ENCODE data around the gene ST3GAL6. TPM values are rescaled to one million over a fixed set of nuclear protein-coding genes. Genes with fewer than 3 reads are reported as not detected.

Gene ST3GAL6
- total RNA-seq, 1 donor from 2014 or later, result 2.9 TPM

DNA sequence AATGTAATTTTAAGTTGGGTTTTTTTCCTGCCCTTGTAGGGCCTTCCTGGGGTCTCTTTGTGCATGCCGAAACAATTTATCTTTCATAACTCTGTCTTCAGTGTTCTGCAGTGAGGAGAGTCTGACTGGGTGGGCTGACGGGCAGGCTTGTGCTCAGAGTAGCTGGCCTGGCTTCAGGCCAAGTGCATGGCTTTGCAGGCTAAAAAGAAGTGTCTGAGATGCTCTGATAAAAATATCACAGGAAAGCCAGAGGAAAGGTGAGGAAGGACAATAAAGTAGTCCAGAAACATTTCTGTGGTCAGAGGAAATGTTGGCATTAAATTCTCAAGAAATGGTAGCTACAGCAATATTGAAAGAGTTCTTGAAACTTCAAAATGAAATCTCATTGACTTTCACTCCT is 25.5 kb downstream of the ST3GAL6 start:
- FAIRE-seq (no peak), DNase-seq (ENCODE audit: low read depth) (no peak)
- Histone ChIP-seq H3K36me3 (ENCODE audit: control insufficient read depth, insufficient read depth, low read length) (no peaks in the 10 kb centered on the region), H3K27me3 (ENCODE audit: control insufficient read depth, insufficient read depth, low read length) (no peaks in the 10 kb centered on the region), H3K4me3 (ENCODE audit: low read depth, low read length) (no peak overlapping the region)
- TF ChIP-seq, protein P1, sequence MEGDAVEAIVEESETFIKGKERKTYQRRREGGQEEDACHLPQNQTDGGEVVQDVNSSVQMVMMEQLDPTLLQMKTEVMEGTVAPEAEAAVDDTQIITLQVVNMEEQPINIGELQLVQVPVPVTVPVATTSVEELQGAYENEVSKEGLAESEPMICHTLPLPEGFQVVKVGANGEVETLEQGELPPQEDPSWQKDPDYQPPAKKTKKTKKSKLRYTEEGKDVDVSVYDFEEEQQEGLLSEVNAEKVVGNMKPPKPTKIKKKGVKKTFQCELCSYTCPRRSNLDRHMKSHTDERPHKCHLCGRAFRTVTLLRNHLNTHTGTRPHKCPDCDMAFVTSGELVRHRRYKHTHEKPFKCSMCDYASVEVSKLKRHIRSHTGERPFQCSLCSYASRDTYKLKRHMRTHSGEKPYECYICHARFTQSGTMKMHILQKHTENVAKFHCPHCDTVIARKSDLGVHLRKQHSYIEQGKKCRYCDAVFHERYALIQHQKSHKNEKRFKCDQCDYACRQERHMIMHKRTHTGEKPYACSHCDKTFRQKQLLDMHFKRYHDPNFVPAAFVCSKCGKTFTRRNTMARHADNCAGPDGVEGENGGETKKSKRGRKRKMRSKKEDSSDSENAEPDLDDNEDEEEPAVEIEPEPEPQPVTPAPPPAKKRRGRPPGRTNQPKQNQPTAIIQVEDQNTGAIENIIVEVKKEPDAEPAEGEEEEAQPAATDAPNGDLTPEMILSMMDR (IDR thresholded peaks at IDR 0.05; ENCODE audit: insufficient read depth, low read length, severe bottlenecking), result no peak

DNA sequence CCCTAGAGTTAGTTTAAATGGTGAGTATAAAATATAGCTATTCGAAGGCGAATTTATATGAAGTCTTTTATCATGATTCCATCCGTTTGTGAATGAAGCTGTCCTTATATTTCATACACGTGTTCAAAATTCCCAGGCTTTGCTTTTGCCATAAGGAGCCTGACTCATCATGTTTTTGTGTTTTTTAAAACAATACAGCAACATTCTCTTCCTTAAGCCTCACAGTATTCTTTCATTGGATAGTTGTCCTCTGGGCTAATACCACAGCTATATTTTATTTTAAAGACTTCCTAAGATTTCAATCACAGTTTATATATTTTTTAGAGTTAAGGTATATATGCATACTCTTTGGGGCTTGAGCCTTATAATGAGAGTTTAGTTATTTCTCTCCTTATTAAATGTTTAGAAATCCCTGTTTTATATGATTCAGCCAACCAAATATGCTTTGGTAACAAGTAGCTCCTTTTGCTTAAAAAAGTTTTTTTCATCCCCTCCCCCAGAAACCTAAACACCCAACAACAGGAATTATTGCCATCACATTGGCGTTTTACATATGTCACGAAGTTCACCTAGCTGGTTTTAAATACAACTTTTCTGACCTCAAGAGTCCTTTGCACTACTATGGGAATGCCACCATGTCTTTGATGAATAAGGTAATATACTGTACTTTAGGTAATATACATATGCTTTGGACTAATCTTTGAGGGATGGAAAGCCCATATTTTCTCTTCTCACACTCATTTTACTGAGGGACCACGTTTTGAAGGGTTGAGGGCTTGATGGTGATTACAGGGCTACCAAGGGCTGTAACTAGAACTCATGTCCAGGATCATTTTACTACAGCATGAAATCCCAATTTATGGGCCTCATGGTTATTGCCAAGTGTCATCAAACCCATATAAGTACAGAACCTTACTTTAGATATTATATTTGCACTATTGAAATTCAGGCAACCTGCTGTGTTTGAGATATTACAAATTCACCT is 28.5 kb downstream of the ST3GAL6 start:
- Histone ChIP-seq H3K4me3 (ENCODE audit: low read depth, low read length) (no peak overlapping the region), H3K36me3 (ENCODE audit: control insufficient read depth, insufficient read depth, low read length) (no peaks in the 10 kb centered on the region), H3K27me3 (ENCODE audit: control insufficient read depth, insufficient read depth, low read length) (no peaks in the 10 kb centered on the region)
- TF ChIP-seq, protein P1 (IDR thresholded peaks at IDR 0.05; ENCODE audit: insufficient read depth, low read length, severe bottlenecking), result no peak
- DNase-seq (ENCODE audit: low read depth) (peak; percentile 30), FAIRE-seq (no peak)

DNA sequence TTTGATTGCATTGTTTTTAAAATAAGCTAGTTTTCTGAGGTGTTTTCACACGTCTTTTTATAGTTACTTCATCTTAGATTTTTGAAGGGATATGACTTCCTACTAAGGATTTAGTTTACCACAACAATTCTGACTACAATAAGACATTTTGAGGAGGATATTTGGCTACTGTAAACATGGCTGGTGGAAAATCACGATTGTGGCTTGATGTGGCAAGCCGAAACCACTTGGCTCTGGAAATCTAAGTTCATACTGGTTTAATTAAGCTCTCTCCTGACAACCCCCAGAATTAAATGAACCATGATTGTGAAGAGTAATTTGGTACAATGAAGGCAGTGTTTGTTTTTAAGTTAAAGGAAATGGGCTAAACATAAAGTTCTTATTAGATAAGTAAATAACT is 30.8 kb downstream of the ST3GAL6 start:
- TF ChIP-seq, protein P1 (IDR thresholded peaks at IDR 0.05; ENCODE audit: insufficient read depth, low read length, severe bottlenecking), result no peak

DNA sequence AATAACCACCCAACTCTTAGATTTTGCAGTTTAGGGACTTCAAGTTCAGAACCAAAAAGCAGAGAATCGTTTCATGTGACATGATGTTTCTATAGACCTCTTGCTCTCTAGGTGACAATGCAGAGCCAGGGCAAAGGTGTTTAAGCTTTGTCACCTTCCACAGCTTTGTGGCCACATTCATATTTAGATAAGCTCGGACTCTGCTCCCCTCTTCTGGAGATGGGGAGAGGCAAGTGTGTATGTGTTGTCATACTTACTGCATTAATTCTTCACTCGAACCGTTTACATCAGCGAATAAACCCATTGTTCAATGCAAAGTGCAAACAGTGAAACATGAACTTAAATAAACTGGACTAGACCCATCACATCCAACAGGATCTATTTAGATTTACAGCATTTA is 33.2 kb downstream of the ST3GAL6 start:
- Histone ChIP-seq H3K27me3 (ENCODE audit: control insufficient read depth, insufficient read depth, low read length) (no peaks in the 10 kb centered on the region), H3K4me3 (ENCODE audit: low read depth, low read length) (no peak overlapping the region), H3K36me3 (ENCODE audit: control insufficient read depth, insufficient read depth, low read length) (no peaks in the 10 kb centered on the region)
- FAIRE-seq, result no peak
- TF ChIP-seq, protein P1 (IDR thresholded peaks at IDR 0.05; ENCODE audit: insufficient read depth, low read length, severe bottlenecking), result no peak
- DNase-seq (ENCODE audit: low read depth), result no peak

More for the DNA sequence above, 30.8 kb downstream of the ST3GAL6 start:
- FAIRE-seq (no peak), DNase-seq (ENCODE audit: low read depth) (no peak)
- no peaks in the 10 kb centered on the region for H3K27me3 ChIP-seq (ENCODE audit: control insufficient read depth, insufficient read depth, low read length)
- no peaks in the 10 kb centered on the region for H3K36me3 ChIP-seq (ENCODE audit: control insufficient read depth, insufficient read depth, low read length)
- H3K4me3 ChIP-seq (ENCODE audit: low read depth, low read length), result no peak overlapping the region

DNA sequence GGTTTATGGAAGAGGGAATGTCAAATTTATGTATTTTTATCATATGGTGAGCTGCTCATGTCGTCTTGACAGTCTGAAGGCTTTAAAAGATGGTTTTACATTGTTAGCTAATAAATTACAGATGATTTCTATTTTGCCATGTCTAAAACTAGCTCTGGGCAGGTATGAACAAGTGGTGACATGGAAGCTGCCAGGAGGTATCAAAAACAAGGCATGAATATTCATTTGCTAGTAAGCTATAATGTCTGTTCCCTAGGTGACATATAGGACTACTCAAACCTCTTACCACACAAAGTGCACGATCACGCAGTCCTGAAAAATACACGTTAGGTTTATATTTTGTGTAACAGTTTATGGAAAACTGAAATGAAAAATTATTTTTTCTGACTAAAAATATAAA is 34.8 kb downstream of the ST3GAL6 start:
- FAIRE-seq (no peak), DNase-seq (ENCODE audit: low read depth) (peak; percentile 86)
- H3K4me3 ChIP-seq (ENCODE audit: low read depth, low read length), result no peak overlapping the region
- no peaks in the 10 kb centered on the region for H3K36me3 ChIP-seq (ENCODE audit: control insufficient read depth, insufficient read depth, low read length)
- TF ChIP-seq, protein P1 (IDR thresholded peaks at IDR 0.05; ENCODE audit: insufficient read depth, low read length, severe bottlenecking), result no peak
- H3K27me3 ChIP-seq (ENCODE audit: control insufficient read depth, insufficient read depth, low read length), result no peaks in the 10 kb centered on the region
